ENCODE results near the gene RALBP1. TPM values are rescaled to one million over a fixed set of nuclear protein-coding genes. Genes with fewer than 3 reads are reported as not detected.

Gene RALBP1
- total RNA-seq, 1 experiment from 2014 or later = 66.2 TPM

- DNase-seq (ENCODE audit: low read depth, low spot score) (no peak), ATAC-seq (no peak)
- TF ChIP-seq ZBTB33 (IDR thresholded peaks at IDR 0.05; ENCODE audit: extremely low read depth, insufficient replicate concordance, low read length) (no peak), REST (IDR thresholded peaks at IDR 0.05; ENCODE audit: low read depth) (no peak), EGR1 (IDR thresholded peaks at IDR 0.05; ENCODE audit: low read depth) (no peak), POLR2AphosphoS5 (IDR thresholded peaks at IDR 0.05; ENCODE audit: low read depth, low read length) (no peak), ELF1 (IDR thresholded peaks at IDR 0.05; ENCODE audit: borderline replicate concordance, low read depth) (no peak), CTCF (IDR thresholded peaks at IDR 0.05 in 2 of 3, conservative IDR thresholded peaks at IDR 0.05 in 1 of 3; ENCODE audit: borderline replicate concordance in 1 of 3, insufficient read depth in 1 of 3, low read depth in 2 of 3, low read length in 2 of 3) (no peak), SIN3A (IDR thresholded peaks at IDR 0.05; ENCODE audit: low read depth) (no peak), MAX (IDR thresholded peaks at IDR 0.05) (no peak), FOSL1 (IDR thresholded peaks at IDR 0.05; ENCODE audit: low read depth) (no peak), JUND (IDR thresholded peaks at IDR 0.05) (no peak), SP1 (IDR thresholded peaks at IDR 0.05; ENCODE audit: low read depth) (no peak), RAD21 (IDR thresholded peaks at IDR 0.05; ENCODE audit: low read depth) (no peak), EZH2 (IDR thresholded peaks at IDR 0.05) (no peak), SRF (IDR thresholded peaks at IDR 0.05; ENCODE audit: low read depth) (no peak), ZNF274 (IDR thresholded peaks at IDR 0.05; ENCODE audit: low read depth, low read length) (no peak), CEBPB (IDR thresholded peaks at IDR 0.05; ENCODE audit: low read depth) (no peak), TCF7L2 (IDR thresholded peaks at IDR 0.05; ENCODE audit: borderline replicate concordance, extremely low read depth, insufficient read depth, insufficient read length) (no peak), YY1 (IDR thresholded peaks at IDR 0.05; ENCODE audit: extremely low read depth, insufficient replicate concordance, low read depth, low read length) (no peak), ATF3 (IDR thresholded peaks at IDR 0.05) (no peak)
- no peaks in the 10 kb centered on the region for H3K9me2 ChIP-seq (ENCODE audit: insufficient read depth)
- RAD21 ChIA-PET (ENCODE audit: low non-redundant PET in 1 of 2, low total read pairs in 2 of 2, uncharacterized antibody in 2 of 2, unreplicated experiment in 2 of 2) = no interaction called here
- BruUV-seq (replicated peaks) = no TSS peak
- peaks cover 7 to 11% of the 10 kb centered on the region in 2 experiments for H3K4me1 ChIP-seq (ENCODE audit: control insufficient read depth in 1 of 2, insufficient read depth in 2 of 2, low read length in 2 of 2)
- no peak overlapping the region for H3K27ac ChIP-seq (ENCODE audit: low read depth, low read length)
- H3K9me3 ChIP-seq (ENCODE audit: control insufficient read depth in 1 of 2, insufficient read depth in 1 of 2, low read depth in 1 of 2, low read length in 2 of 2) = peaks cover 6 to 11% of the 10 kb centered on the region in 2 experiments; a peak in 3 of 4 replicates
- POLR2A ChIA-PET = no interaction called here
- H3K9ac ChIP-seq (ENCODE audit: low read length) = no peak overlapping the region
- H2AFZ ChIP-seq (ENCODE audit: low read depth, low read length, poor library complexity, severe bottlenecking) = no peak overlapping the region
- no peaks in the 10 kb centered on the region for H3K27me3 ChIP-seq (ENCODE audit: insufficient read depth, low read length)
- H3K36me3 ChIP-seq (ENCODE audit: control insufficient read depth in 1 of 2, insufficient read depth in 2 of 2, low read length in 2 of 2) = no peaks in the 10 kb centered on the region
- intact Hi-C loops (cut with micrococcal nuclease) = loop anchor here (10.0 kb wide), 1 partner anchor 65 kb away; no protein-coding TSS in a partner anchor
- CTCF ChIA-PET = no interaction called here
- no peaks in the 10 kb centered on the region for H4K20me1 ChIP-seq (ENCODE audit: insufficient read depth)
- no peak overlapping the region for H3K4me2 ChIP-seq (ENCODE audit: low read length)
- no peak overlapping the region for H3K4me3 ChIP-seq (replicated peaks in 1 of 2; ENCODE audit: low read depth in 1 of 2, low read length in 2 of 2)
- no peaks in the 10 kb centered on the region for H3K79me2 ChIP-seq (ENCODE audit: insufficient read depth, low read length)
Observed at GRCh38 chr18:9469685-9470084, 5.6 kb upstream of the RALBP1 start.
